Peyer's patch (tissue), 4 donors: ENCODE measurements around the gene CPAMD8. TPM values are rescaled to one million over a fixed set of nuclear protein-coding genes. Genes with fewer than 3 reads are reported as not detected.
"Not testable (repeated sequence)": the region's sequence is repeated elsewhere in the genome, so short reads cannot be mapped to it uniquely, and the experiment has no call there.

Experiments
- DNase-seq, 3 donors: peaks; one replicate each; pipeline ENCODE4 v3.0.0-alpha.2; 2017 to 2019
- H3K27ac ChIP-seq, 4 donors: fragments of 200-600 bp; sonication (generic); one replicate each; pipeline ENCODE4 v1.5.1; 2016 to 2019
- H3K27me3 ChIP-seq, 2 donors: fragments of 200-600 bp; sonication (generic); one replicate each; pipeline ENCODE4 v1.5.1; 2019
- H3K36me3 ChIP-seq, 3 donors: fragments of 200-600 bp; sonication (generic); one replicate each; pipeline ENCODE4 v1.5.1; 2016 to 2019
- H3K4me1 ChIP-seq, 4 donors: fragments of 200-600 bp; sonication (generic); one replicate each; pipeline ENCODE4 v1.5.1; 2016 to 2019
- H3K4me3 ChIP-seq, 4 donors: fragments of 200-600 bp; sonication (generic); 1 replicate in 3 of 4; 2 replicates in 1 of 4; pipeline ENCODE4 v1.5.1; 2016 to 2019; ENCODE audit warnings: mild to moderate bottlenecking in 1 of 4
- H3K9me3 ChIP-seq, 4 donors: fragments of 200-600 bp; sonication (generic); one replicate each; pipeline ENCODE4 v1.5.1; 2016 to 2019; ENCODE audit warnings: mild to moderate bottlenecking in 1 of 4
- POLR2A ChIP-seq, 2 donors: fragments of 450-650 bp; IDR thresholded peaks; one replicate each; pipeline ENCODE4 v1.5.1; 2017; ENCODE audit warnings: antibody characterized with exemption in 2 of 2, mild to moderate bottlenecking in 2 of 2, moderate library complexity in 2 of 2
- total RNA-seq, 4 donors: library from RNA; depleted of rRNA; stranded (reverse); fragments of >200 nt; gene quantifications; one replicate each; pipeline ENCODE4 v1.1.0, GENCODE V29; 2016
- TF ChIP-seq, protein P1 (sequence below), 6 experiments: fragments of 450-650 bp in 4 of 6; fragments of 200-600 bp in 2 of 6; sonication (generic) in 1 of 6; IDR thresholded peaks; one replicate each; pipeline ENCODE4 v1.5.1; 2017 to 2019; ENCODE audit warnings: antibody characterized with exemption in 6 of 6, mild to moderate bottlenecking in 3 of 6, moderate library complexity in 1 of 6

Gene CPAMD8
- total RNA-seq, 4 donors from 2014 or later, result 2.6 to 10.7 (median 5.2) TPM

DNA sequence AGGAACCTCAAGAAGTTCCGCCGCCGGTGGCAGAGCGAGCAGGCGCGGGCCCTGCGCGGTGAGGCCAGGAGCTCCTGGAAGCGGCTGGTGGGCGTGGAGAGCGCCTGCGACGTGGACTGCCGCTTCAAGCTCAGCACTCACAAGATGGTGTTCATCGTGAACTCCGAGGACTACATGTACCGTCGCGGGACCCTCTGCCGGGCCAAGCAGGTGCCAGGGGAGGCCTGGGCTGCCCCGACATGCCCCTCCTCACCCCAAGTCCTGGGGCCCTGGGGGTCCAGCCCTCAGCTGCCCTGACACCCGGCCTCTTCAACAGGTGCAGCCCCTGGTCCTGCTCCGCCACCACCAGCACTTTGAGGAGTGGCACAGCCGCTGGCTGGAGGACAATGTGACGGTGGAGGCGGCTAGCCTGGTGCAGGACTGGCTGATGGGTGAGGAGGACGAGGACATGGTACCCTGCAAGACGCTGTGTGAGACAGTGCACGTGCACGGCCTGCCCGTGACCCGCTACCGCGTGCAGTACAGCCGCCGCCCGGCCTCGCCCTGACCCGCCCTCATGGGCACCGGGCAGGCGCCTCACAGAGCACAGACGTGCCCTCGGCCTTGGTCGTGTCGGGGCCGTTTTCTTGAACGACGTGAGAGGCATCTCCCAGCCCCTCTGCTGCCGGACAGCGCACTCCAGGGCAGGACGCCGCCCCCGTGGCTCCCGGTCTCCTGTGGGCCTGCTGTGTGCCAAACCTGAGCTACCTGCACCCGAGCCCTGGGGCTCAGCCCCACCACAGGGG, 148.2 kb downstream of the CPAMD8 start:
- TF ChIP-seq, protein P1, sequence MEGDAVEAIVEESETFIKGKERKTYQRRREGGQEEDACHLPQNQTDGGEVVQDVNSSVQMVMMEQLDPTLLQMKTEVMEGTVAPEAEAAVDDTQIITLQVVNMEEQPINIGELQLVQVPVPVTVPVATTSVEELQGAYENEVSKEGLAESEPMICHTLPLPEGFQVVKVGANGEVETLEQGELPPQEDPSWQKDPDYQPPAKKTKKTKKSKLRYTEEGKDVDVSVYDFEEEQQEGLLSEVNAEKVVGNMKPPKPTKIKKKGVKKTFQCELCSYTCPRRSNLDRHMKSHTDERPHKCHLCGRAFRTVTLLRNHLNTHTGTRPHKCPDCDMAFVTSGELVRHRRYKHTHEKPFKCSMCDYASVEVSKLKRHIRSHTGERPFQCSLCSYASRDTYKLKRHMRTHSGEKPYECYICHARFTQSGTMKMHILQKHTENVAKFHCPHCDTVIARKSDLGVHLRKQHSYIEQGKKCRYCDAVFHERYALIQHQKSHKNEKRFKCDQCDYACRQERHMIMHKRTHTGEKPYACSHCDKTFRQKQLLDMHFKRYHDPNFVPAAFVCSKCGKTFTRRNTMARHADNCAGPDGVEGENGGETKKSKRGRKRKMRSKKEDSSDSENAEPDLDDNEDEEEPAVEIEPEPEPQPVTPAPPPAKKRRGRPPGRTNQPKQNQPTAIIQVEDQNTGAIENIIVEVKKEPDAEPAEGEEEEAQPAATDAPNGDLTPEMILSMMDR (IDR thresholded peaks at IDR 0.05), result no peak
- no peak for TF ChIP-seq POLR2A (IDR thresholded peaks at IDR 0.05)
- H3K36me3 ChIP-seq, result peaks cover 0 to 45% (median 0%) of the 10 kb centered on the region in 3 donors

DNA sequence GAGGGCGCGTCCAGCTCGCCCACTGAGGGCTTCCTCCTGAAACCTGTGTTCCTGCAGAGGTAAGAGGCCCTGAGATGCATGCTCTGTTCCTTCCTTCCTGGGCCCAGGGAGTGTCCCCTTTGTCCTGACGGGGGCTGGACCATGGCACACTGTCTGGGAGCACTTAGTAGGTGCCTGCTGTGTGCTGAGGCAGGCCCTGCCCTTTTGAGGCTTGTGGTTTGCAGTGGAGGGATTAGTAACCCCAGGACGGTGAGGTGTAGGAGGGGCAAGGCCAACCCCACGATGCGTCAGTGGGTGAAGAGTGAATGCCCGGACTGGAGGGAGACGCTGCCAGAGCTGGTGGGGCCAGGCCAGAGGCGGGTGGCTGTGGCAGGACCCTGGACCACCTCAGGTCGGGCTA, 149.0 kb downstream of the CPAMD8 start:
- peaks cover 0 to 45% (median 0%) of the 10 kb centered on the region in 3 donors for H3K36me3 ChIP-seq
- DNase-seq, result no peak
- peaks cover 0 to 19% (median 4%) of the 10 kb centered on the region in 4 donors for H3K9me3 ChIP-seq
- no peak for TF ChIP-seq POLR2A (IDR thresholded peaks at IDR 0.05)
- TF ChIP-seq, protein P1 (IDR thresholded peaks at IDR 0.05), result no peak
- H3K4me3 ChIP-seq, result no peak overlapping the region
- H3K27me3 ChIP-seq, result no peaks in the 10 kb centered on the region
- peaks cover 0 to 7% (median 0%) of the 10 kb centered on the region in 4 donors for H3K4me1 ChIP-seq
- no peak overlapping the region for H3K27ac ChIP-seq

More for the DNA sequence above, 148.2 kb downstream of the CPAMD8 start:
- no peak overlapping the region for H3K27ac ChIP-seq
- H3K27me3 ChIP-seq, result no peaks in the 10 kb centered on the region
- H3K9me3 ChIP-seq, result peaks cover 0 to 22% (median 6%) of the 10 kb centered on the region in 4 donors
- peaks cover 0 to 7% (median 0%) of the 10 kb centered on the region in 4 donors for H3K4me1 ChIP-seq
- DNase-seq, result no peak
- no peak overlapping the region for H3K4me3 ChIP-seq

DNA sequence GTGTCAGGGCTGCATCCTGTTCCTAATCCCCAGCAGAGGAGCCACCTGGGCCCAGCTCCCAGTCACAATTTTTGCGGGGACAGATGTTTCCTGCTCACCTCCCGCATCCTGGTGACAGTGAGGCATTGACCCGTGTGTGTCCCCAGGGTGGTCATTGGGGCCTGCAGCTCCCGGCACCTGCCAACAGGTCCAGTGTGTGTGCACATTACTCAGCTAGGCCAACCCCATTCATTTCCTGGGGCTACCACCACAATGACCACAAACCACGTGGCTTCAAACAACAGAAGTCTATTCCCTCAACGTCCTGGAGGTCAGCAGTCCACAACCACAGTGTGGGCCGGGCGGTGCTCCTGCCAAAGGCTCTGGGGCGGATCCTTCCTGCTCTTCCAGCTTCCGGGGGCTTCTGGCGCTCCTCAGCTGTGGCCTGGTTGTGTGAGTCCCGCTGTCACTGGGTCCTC, 149.7 kb downstream of the CPAMD8 start:
- DNase-seq, result no peak
- H3K4me3 ChIP-seq, result no peak overlapping the region
- TF ChIP-seq POLR2A (IDR thresholded peaks at IDR 0.05), result no peak
- TF ChIP-seq, protein P1 (IDR thresholded peaks at IDR 0.05), result no peak
- no peaks in the 10 kb centered on the region for H3K27me3 ChIP-seq
- peaks cover 0 to 7% (median 0%) of the 10 kb centered on the region in 4 donors for H3K4me1 ChIP-seq
- peak overlapping the region in 1 of 4 donors; percentile 46 for H3K27ac ChIP-seq
- H3K36me3 ChIP-seq, result peaks cover 0 to 50% (median 0%) of the 10 kb centered on the region in 3 donors
- H3K9me3 ChIP-seq, result peaks cover 0 to 13% (median 2%) of the 10 kb centered on the region in 4 donors

DNA sequence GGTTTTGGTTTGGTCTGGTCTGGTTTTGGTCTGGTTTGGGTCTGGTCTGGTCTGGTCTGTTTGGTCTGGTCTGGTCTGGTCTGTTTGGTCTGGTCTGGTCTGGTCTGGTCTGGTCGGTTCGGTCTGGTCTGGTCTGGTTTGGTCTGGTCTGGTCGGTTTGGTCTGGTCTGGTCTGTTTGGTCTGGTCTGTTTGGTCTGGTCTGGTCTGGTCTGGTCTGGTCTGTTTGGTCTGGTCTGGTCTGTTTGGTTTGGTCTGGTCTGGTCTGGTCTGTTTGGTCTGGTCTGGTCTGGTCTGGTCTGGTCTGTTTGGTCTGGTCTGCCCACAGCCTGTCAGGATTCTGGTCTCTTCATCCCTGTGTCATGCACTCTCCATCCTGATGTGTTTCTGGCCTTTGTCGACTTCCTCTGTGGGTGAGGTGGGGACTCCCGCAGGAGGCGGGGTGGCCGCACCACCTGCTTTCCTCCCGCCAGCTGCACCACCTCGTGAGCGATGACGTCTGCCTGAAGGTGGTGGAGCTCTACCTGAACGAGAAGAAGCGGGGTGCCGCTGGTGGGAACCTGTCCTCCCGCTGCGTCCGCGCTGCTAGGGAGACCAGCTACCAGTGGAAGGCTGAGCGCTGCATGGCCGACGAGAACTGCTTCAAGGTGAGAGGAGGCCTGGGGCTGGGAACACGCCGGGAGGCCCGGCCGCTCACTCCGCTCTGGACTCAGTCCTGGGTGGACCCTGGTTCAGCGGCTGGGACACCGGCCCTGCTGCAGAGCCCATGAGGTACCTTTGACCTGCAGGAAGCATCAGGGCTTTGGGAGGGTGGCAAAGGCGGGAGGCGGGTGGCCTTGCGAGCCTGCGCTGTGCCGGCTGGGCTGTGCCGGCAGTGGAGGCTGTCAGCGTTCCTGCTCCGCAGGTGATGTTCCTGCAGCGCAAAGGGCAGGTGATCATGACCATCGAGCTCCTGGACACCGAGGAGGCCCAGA, 150.7 kb downstream of the CPAMD8 start:
- H3K4me3 ChIP-seq, result no peak overlapping the region
- peak overlapping the region in 2 of 4 donors; percentile 4 to 46 for H3K27ac ChIP-seq
- H3K27me3 ChIP-seq, result no peaks in the 10 kb centered on the region
- no peak for TF ChIP-seq POLR2A (IDR thresholded peaks at IDR 0.05)
- TF ChIP-seq, protein P1 (IDR thresholded peaks at IDR 0.05), result no peak
- peaks cover 0 to 60% (median 0%) of the 10 kb centered on the region in 3 donors for H3K36me3 ChIP-seq
- DNase-seq, result peak in 2 of 3 donors; percentile 74 to 78
- H3K4me1 ChIP-seq, result peaks cover 0 to 7% (median 0%) of the 10 kb centered on the region in 4 donors
- H3K9me3 ChIP-seq, result peaks cover 0 to 2% (median 0%) of the 10 kb centered on the region in 4 donors

DNA sequence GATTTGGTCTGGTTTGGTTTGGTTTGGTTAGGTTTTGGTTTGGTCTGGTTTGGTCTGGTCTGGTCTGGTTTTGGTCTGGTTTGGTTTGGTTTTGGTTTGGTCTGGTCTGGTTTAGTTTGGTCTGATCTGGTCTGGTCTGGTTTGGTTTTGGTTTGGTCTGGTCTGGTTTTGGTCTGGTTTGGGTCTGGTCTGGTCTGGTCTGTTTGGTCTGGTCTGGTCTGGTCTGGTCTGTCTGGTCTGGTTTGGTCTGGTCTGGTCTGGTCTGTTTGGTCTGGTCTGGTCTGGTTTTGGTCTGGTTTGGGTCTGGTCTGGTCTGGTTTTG, 151.7 kb downstream of the CPAMD8 start:
- not testable (repeated sequence) for H3K4me1 ChIP-seq, H3K27me3 ChIP-seq, H3K9me3 ChIP-seq, H3K4me3 ChIP-seq, DNase-seq, H3K27ac ChIP-seq
- H3K36me3 ChIP-seq, result peaks cover 0 to 66% (median 0%) of the 10 kb centered on the region in 3 donors
